H54 (cell line): ENCODE data around the gene DAO.

Experiments
- DNase-seq: peaks from one replicate; pipeline ENCODE4 v3.0.0; 2011; ENCODE audit warnings: low spot score, mixed read lengths; ENCODE audit not compliant: insufficient read length
- FAIRE-seq: peaks from 3 replicates; lab custom pipeline; 2011; peaks lifted over from hg19 to GRCh38; lab: Jason Lieb, UNC
- POLR2A ChIP-seq: IDR thresholded peaks from 2 replicates; pipeline ENCODE4 v1.6.1; 2011; ENCODE audit warnings: low read depth, mild to moderate bottlenecking, low read length

The DAO gene

DNA sequence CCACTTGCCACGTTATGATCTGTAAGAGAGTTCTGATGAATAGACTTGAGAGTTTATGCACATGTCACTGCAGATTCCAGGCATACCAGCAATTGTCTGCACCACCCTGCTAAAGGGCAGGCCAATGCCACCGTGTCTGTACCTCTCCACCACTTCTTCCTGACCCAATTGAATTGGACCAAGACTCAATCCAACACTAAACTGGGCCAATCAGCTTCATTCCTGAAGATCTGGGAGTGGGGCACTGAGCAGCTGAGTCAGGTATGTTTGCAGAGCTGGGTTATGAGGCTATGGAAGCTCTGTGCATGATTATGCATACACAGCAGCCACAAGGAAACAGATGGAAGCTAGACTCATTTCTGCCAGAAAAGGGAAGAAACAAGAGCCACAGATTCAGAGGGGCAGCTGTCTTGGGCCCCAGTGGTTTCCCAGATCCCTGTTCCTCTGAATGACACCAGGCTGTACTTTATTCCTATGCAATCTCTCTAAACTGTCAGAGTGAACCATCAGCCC, 28.0 kb downstream of the DAO start:
- no peak for TF ChIP-seq POLR2A
- FAIRE-seq (no peak), DNase-seq (peak; percentile 15)

GRCh38 chr12:108910336-108910735, 30.4 kb downstream of the DAO start:
- no peak for DNase-seq
- TF ChIP-seq POLR2A, result no peak
- FAIRE-seq, result no peak

GRCh38 chr12:108911915-108912314, 32.0 kb downstream of the DAO start:
- DNase-seq (no peak), FAIRE-seq (no peak)
- TF ChIP-seq POLR2A, result no peak

- FAIRE-seq (no peak), DNase-seq (no peak)
- TF ChIP-seq POLR2A, result no peak
Observed at GRCh38 chr12:108912361-108912760, 32.5 kb downstream of the DAO start.

DNA sequence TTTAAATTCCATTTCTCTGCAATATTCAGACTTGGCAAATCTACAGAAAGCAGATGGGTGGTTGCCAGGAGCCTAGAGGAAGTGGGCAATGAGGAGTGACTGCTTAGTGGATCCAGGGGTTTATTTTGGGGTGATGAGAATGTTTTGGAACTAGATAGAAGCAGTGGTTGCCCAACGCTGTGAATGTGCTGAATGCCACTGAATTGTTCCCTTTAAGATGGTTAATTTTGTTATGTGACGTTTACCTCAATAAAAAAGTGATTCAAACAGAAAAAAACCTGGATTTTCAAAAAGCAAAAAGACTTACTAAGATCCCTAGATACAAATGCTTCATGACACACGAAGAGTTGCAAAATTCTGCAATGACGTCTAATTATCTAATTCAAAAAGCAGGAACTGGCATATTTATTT, 34.2 kb downstream of the DAO start:
- DNase-seq, result no peak
- FAIRE-seq, result no peak
- TF ChIP-seq POLR2A, result no peak

- DNase-seq (no peak), FAIRE-seq (no peak)
- no peak for TF ChIP-seq POLR2A
Observed at GRCh38 chr12:108915632-108916133, 35.8 kb downstream of the DAO start.

GRCh38 chr12:108916336-108916735, 36.4 kb downstream of the DAO start:
- no peak for FAIRE-seq
- DNase-seq, result no peak
- TF ChIP-seq POLR2A, result no peak

DNA sequence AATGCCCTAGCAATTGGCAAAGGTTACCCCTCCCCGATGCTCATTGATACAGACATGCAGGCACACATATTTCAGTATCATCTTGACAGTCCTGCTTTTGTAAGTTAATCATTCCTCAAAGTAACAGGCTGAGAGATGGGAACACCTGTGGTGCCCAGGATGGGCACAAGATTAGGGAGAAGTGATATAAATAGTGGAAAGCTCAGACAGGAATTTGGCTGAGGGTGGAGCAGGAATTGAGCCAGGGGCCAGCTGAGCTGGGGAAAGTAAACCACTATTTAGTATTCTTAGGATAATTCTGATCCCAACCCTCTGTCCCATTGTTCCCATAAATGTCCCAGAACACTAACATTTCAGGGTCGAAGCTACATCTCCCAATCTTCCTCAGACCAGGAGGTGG, 38.3 kb downstream of the DAO start:
- TF ChIP-seq POLR2A, result no peak
- FAIRE-seq (no peak), DNase-seq (no peak)

DNA sequence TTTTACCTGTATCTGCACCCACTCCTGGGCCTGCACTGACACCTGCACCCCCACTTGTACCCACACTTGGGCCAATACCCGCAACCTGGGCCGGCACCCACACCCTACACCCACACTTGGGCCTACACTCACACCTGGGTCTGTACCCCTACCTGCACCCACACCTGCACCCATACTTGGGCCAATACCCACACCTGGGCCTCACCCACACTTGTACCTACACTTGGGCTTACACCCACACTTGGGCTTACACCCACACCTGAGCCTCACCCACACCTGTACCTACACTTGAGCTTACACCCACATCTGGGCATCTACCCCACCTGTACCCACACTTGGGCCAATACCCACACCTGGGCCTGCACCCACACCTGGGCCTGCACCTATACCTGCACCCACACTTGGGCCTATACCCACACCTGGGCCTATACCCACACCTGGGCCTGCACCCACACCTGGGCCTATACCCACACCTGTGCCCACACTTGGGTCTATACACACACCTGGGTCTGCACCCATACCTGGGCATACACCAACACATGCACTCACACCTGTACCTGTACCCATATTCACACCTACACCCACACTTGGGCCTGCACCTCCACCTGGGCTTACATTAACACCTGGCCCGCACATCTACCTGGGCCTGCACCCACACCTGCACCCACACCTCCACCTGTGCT, 39.2 kb downstream of the DAO start:
- no peak for FAIRE-seq
- TF ChIP-seq POLR2A, result no peak
- DNase-seq, result no peak

GRCh38 chr12:108921946-108922345, 42.1 kb downstream of the DAO start:
- DNase-seq, result no peak
- no peak for FAIRE-seq
- TF ChIP-seq POLR2A, result no peak

DNA sequence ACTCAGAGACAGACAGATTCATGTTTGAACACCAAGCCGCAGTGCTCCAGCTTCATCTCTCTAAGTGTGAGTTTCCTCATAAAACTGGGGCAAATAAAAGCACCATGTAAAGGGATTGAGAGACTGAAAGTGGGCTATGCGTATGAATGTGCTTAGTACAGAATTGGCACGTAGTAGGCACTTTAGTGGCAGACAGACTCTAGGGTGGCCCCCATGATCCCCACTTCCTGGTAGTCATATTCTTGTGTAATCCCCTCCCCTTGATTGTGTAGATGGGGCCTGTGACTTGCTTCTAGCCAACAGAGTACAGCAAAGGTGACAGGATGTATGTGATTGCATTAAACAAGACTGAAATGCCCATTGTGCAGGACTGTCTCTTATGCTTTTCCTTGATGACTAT, 43.0 kb downstream of the DAO start:
- FAIRE-seq (no peak), DNase-seq (no peak)
- TF ChIP-seq POLR2A, result no peak

DNA sequence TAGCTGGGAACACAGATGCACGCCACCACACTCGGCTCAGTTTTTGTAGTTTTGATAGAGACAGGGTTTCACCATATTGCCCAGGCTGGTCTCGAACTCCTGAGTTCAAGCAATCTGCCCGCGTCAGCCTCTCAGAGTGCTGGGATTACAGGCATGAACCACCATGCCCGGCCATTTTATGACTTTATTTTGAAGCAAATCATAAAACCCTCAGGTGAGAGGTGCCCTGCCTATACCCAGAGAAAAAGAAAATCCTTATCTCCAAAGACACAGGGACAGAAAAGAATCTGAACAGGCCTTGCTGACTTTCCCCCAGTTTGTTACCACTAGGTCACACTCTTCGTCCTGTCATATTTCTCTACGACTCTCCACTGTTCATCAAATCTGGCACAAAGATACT, 48.8 kb downstream of the DAO start:
- FAIRE-seq (no peak), DNase-seq (no peak)
- TF ChIP-seq POLR2A, result no peak

GRCh38 chr12:108930155-108930554, 50.3 kb downstream of the DAO start:
- DNase-seq, result no peak
- no peak for TF ChIP-seq POLR2A
- FAIRE-seq, result no peak

GRCh38 chr12:108930756-108931155, 50.9 kb downstream of the DAO start:
- TF ChIP-seq POLR2A, result no peak
- FAIRE-seq (no peak), DNase-seq (no peak)

- no peak for TF ChIP-seq POLR2A
- FAIRE-seq, result no peak
- DNase-seq, result no peak
Observed at GRCh38 chr12:108933949-108934348, 54.1 kb downstream of the DAO start.
